HG03442 (cell line): ENCODE results near the gene LCE1B.

Experiments used
- ATAC-seq: cut with Tn5 transposase; IDR thresholded peaks from one replicate; pipeline ENCODE4 v1.9.1; 2021; ENCODE audit warnings: mild to moderate bottlenecking, moderate library complexity; ENCODE audit not compliant: unreplicated experiment

LCE1B gene

GRCh38 chr1:152811671-152812070 is at the start of gene LCE1B:
TSS of gene LCE1B (plus strand) at chr1:152811971. CDS start at chr1:152812447, 476 bp downstream.
- no peak for ATAC-seq

GRCh38 chr1:152768847-152769533 is 42.8 kb upstream of the LCE1B start:
- ATAC-seq: no peak

- no peak for ATAC-seq
These were observed 41.4 kb upstream of the LCE1B start for GRCh38 chr1:152770411-152770810.

GRCh38 chr1:152774875-152775274 is 36.9 kb upstream of the LCE1B start, which contains the start of gene LCE1F:
TSS of gene LCE1F (plus strand) at chr1:152775140. CDS start at chr1:152776372, 1,232 bp downstream.
- no peak for ATAC-seq

GRCh38 chr1:152776361-152776760 is 35.4 kb upstream of the LCE1B start:
- ATAC-seq: no peak

GRCh38 chr1:152777510-152778137 is 34.1 kb upstream of the LCE1B start:
- ATAC-seq: no peak

GRCh38 chr1:152783095-152783494 is 28.7 kb upstream of the LCE1B start:
- ATAC-seq: no peak

GRCh38 chr1:152786077-152786476 is 25.7 kb upstream of the LCE1B start, which contains the start of gene LCE1E:
TSS of gene LCE1E (plus strand) at chr1:152786257. CDS start at chr1:152787300, 1,043 bp downstream.
- ATAC-seq: peak; percentile 49

GRCh38 chr1:152795686-152796085 is 16.1 kb upstream of the LCE1B start:
- ATAC-seq: no peak

GRCh38 chr1:152796421-152796820 is 15.3 kb upstream of the LCE1B start, which contains the start of gene LCE1D:
TSS of gene LCE1D (plus strand) at chr1:152796721. CDS start at chr1:152797795, 1,074 bp downstream.
- ATAC-seq: no peak

GRCh38 chr1:152801333-152801732 is 10.4 kb upstream of the LCE1B start:
- ATAC-seq: no peak

- no peak for ATAC-seq
These were observed 5.2 kb upstream of the LCE1B start, which contains the start of gene LCE1C for GRCh38 chr1:152806576-152806975. TSS of gene LCE1C (minus strand) at chr1:152806651. CDS start at chr1:152805478, 1,173 bp downstream.

- ATAC-seq: no peak
These were observed 721 bp upstream of the LCE1B start for GRCh38 chr1:152811050-152811449.

- no peak for ATAC-seq
These were observed 5.5 kb downstream of the LCE1B start for GRCh38 chr1:152817309-152817708.

GRCh38 chr1:152823294-152823693 is 11.5 kb downstream of the LCE1B start:
- no peak for ATAC-seq

GRCh38 chr1:152824964-152825363 is 13.2 kb downstream of the LCE1B start:
- ATAC-seq: no peak

GRCh38 chr1:152827173-152827572 is 15.4 kb downstream of the LCE1B start, which contains the start of gene LCE1A:
TSS of gene LCE1A (plus strand) at chr1:152827473. CDS start at chr1:152827473, 0 bp downstream.
- ATAC-seq: no peak

- no peak for ATAC-seq
These were observed 25.1 kb downstream of the LCE1B start for GRCh38 chr1:152836870-152837269.

- ATAC-seq: no peak
These were observed 30.8 kb downstream of the LCE1B start, which contains the start of gene LCE6A for GRCh38 chr1:152842556-152842955. TSS of gene LCE6A (plus strand) at chr1:152842856. CDS start at chr1:152843521, 665 bp downstream.

GRCh38 chr1:152855661-152856060 is 43.9 kb downstream of the LCE1B start:
- ATAC-seq: no peak

GRCh38 chr1:152858062-152858461 is 46.3 kb downstream of the LCE1B start:
- ATAC-seq: no peak

GRCh38 chr1:152859696-152860095 is 47.9 kb downstream of the LCE1B start, which contains the start of gene LCE7A:
TSS of gene LCE7A (plus strand) at chr1:152859996. CDS start at chr1:152860698, 702 bp downstream.
- no peak for ATAC-seq
